ENCODE measurements around the gene PAQR8.

DNA sequence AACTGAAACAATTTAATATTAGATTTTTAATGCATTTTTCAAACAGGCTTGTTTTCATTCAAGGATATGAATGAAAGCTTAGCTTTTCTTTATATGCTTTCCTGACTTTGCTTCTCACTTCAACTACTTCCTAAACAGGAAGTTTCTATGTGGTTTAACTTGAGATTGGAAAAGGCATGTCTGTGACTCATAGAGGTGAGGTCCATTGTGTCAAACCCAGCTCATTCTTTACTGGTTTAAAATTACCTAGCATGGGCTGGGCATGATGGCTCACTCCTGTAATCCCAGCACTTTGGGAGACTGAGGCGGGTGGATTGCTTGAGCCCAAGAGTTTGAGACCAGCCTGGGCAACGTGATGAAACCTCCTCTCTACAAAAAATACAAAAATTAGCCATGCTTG, 92.6 kb downstream of the PAQR8 start:
- TF ChIP-seq CTCF (conservative IDR thresholded peaks at IDR 0.05; ENCODE audit: low read depth, low read length): no peak
- TF ChIP-seq EZH2phosphoT487 (IDR thresholded peaks at IDR 0.05; ENCODE audit: borderline replicate concordance, low read length): no peak
- no peak for TF ChIP-seq EZH2 (IDR thresholded peaks at IDR 0.05; ENCODE audit: low read length, unreplicated experiment)

Data from PC-3 (cell line).